ENCODE results near the gene CDH4. TPM values are rescaled to one million over a fixed set of nuclear protein-coding genes. Genes with fewer than 3 reads are reported as not detected.

Gene CDH4
- total RNA-seq, 1 experiment from 2014 or later: not detected

- Mint-ChIP-seq H3K27me3 (ENCODE audit: insufficient read depth, unreplicated experiment) (peaks cover 32% of the 10 kb centered on the region), H3K27ac (ENCODE audit: unreplicated experiment) (no peak overlapping the region), H3K9me3 (ENCODE audit: unreplicated experiment) (no peaks in the 10 kb centered on the region), H3K36me3 (ENCODE audit: insufficient read depth, unreplicated experiment) (no peaks in the 10 kb centered on the region), H3K4me1 (ENCODE audit: low read depth, unreplicated experiment) (no peaks in the 10 kb centered on the region), H3K4me3 (ENCODE audit: unreplicated experiment) (no peak overlapping the region)
- H3K9me3 ChIP-seq: peaks cover 18% of the 10 kb centered on the region
- H3K4me3 ChIP-seq (ENCODE audit: low read depth, low read length): no peak overlapping the region
- TF ChIP-seq CTCF (IDR thresholded peaks at IDR 0.05; ENCODE audit: insufficient read depth in 1 of 2, low read depth in 1 of 2, low read length in 1 of 2, severe bottlenecking in 1 of 2, unreplicated experiment in 1 of 2): no peak
- BruUV-seq (replicated peaks): no TSS peak
- DNase-seq: no peak
- H3K27me3 ChIP-seq (replicated peaks; ENCODE audit: control insufficient read depth, insufficient read depth, low read length): no peaks in the 10 kb centered on the region
- ChIA-PET CTCF (no interaction called here), POLR2A (interaction anchor here (0.5 kb wide), 1 partner anchor 18 kb away, joined by 3 read pairs; no protein-coding TSS in a partner anchor)
- intact Hi-C loops (cut with micrococcal nuclease; ENCODE audit: unreplicated experiment): no loop called here
- no peaks in the 10 kb centered on the region for H3K36me3 ChIP-seq (ENCODE audit: control insufficient read depth, insufficient read depth, low read length)
- no peaks in the 10 kb centered on the region for H3K4me1 ChIP-seq
Observed at GRCh38 chr20:61828891-61829290, 576.8 kb downstream of the CDH4 start.

DNA sequence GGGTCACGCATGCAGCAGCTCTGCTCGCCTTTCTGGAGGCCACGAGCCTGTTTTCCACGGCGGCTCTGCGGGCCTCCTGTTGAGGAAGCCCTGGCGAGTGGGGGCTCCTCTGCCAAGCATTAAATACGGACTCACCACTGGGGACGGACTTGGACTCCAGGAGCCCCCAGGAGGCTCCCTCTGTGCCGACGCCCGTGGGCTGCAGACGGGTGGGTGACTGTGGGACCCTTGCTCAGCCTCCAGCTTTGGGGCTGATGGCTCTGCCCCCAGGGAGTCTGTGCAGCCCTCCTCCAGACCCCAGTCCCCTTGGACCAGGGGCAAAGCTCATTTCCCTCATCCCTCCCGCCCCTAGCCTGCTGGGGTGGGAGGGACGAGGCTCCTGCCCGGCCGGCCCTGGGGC is 577.5 kb downstream of the CDH4 start:
- intact Hi-C loops (cut with micrococcal nuclease; ENCODE audit: unreplicated experiment): no loop called here
- no peaks in the 10 kb centered on the region for H3K36me3 Mint-ChIP-seq (ENCODE audit: insufficient read depth, unreplicated experiment)
- no peaks in the 10 kb centered on the region for H3K4me1 ChIP-seq
- ChIA-PET POLR2A (no interaction called here), CTCF (no interaction called here)
- no peak overlapping the region for H3K4me3 Mint-ChIP-seq (ENCODE audit: unreplicated experiment)
- peaks cover 32% of the 10 kb centered on the region for H3K27me3 Mint-ChIP-seq (ENCODE audit: insufficient read depth, unreplicated experiment)
- H3K9me3 Mint-ChIP-seq (ENCODE audit: unreplicated experiment): no peaks in the 10 kb centered on the region
- no peaks in the 10 kb centered on the region for H3K36me3 ChIP-seq (ENCODE audit: control insufficient read depth, insufficient read depth, low read length)
- H3K4me3 ChIP-seq (ENCODE audit: low read depth, low read length): no peak overlapping the region
- H3K4me1 Mint-ChIP-seq (ENCODE audit: low read depth, unreplicated experiment): no peaks in the 10 kb centered on the region
- DNase-seq: no peak
- no peak for TF ChIP-seq CTCF (IDR thresholded peaks at IDR 0.05; ENCODE audit: insufficient read depth in 1 of 2, low read depth in 1 of 2, low read length in 1 of 2, severe bottlenecking in 1 of 2, unreplicated experiment in 1 of 2)
- no peaks in the 10 kb centered on the region for H3K27me3 ChIP-seq (replicated peaks; ENCODE audit: control insufficient read depth, insufficient read depth, low read length)
- H3K27ac Mint-ChIP-seq (ENCODE audit: unreplicated experiment): no peak overlapping the region
- peaks cover 18% of the 10 kb centered on the region for H3K9me3 ChIP-seq
- BruUV-seq (replicated peaks): no TSS peak

DNA sequence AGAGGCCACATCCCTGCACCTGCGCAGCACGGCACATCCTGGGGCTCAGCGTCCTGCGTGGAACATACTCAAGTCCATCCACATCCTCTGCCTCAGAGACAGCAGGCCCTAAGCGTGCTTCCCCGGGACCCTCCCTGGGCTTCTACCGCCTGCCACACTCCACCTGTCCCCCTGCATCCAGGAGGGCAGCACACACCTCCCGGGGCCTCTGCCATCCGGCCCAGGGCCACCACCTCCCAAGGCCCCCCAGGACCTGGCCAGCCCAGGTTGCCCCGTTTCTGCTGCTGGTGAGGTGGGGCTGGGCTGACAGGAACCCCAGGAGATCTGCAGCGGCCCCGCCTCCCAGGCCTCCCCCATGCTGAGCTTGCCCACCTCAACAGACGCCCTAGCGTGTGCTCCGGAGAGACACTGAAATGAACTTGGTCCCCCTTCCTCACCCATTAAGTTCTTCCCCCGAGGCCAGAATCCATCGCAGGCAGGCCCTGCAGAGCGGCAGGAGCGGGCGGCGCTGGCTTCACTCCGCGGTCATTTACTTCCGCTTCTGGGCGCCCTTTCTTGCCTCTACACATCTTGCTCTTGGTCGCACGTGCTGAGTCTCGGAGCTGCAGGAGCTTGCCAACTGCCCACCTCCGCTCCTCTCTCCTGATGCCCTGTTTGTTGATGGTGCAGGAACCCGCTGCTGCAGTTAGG is 578.3 kb downstream of the CDH4 start:
- Histone ChIP-seq H3K27me3 (replicated peaks; ENCODE audit: control insufficient read depth, insufficient read depth, low read length) (no peaks in the 10 kb centered on the region), H3K9me3 (peaks cover 18% of the 10 kb centered on the region), H3K4me1 (no peaks in the 10 kb centered on the region), H3K4me3 (ENCODE audit: low read depth, low read length) (no peak overlapping the region), H3K36me3 (ENCODE audit: control insufficient read depth, insufficient read depth, low read length) (no peaks in the 10 kb centered on the region)
- CTCF ChIA-PET: no interaction called here
- H3K4me1 Mint-ChIP-seq (ENCODE audit: low read depth, unreplicated experiment): no peaks in the 10 kb centered on the region
- TF ChIP-seq CTCF (IDR thresholded peaks at IDR 0.05; ENCODE audit: insufficient read depth in 1 of 2, low read depth in 1 of 2, low read length in 1 of 2, severe bottlenecking in 1 of 2, unreplicated experiment in 1 of 2): no peak
- no TSS peak for BruUV-seq (replicated peaks)
- intact Hi-C loops (cut with micrococcal nuclease; ENCODE audit: unreplicated experiment): no loop called here
- no peak overlapping the region for H3K27ac Mint-ChIP-seq (ENCODE audit: unreplicated experiment)
- H3K36me3 Mint-ChIP-seq (ENCODE audit: insufficient read depth, unreplicated experiment): no peaks in the 10 kb centered on the region
- DNase-seq: no peak
- POLR2A ChIA-PET: no interaction called here
- no peaks in the 10 kb centered on the region for H3K9me3 Mint-ChIP-seq (ENCODE audit: unreplicated experiment)
- H3K27me3 Mint-ChIP-seq (ENCODE audit: insufficient read depth, unreplicated experiment): peaks cover 32% of the 10 kb centered on the region
- H3K4me3 Mint-ChIP-seq (ENCODE audit: unreplicated experiment): no peak overlapping the region
